Tibial nerve (tissue), 3 donors: ENCODE results near the gene NEURL4.

Experiments used
- POLR2A ChIP-seq, 2 donors: fragments of 450-650 bp; IDR thresholded peaks; one replicate each; pipeline ENCODE4 v1.6.1; 2017; ENCODE audit warnings: antibody characterized with exemption in 2 of 2, mild to moderate bottlenecking in 2 of 2, moderate library complexity in 2 of 2
- TF ChIP-seq, protein P1 (sequence below), 5 experiments: fragments of 200-600 bp in 3 of 5; fragments of 450-650 bp in 2 of 5; sonication (generic) in 3 of 5; IDR thresholded peaks; one replicate each; pipeline ENCODE4 v1.5.1; 2016 to 2019; ENCODE audit warnings: antibody characterized with exemption in 5 of 5, mild to moderate bottlenecking in 3 of 5, moderate library complexity in 2 of 5

- TF ChIP-seq, protein P1, sequence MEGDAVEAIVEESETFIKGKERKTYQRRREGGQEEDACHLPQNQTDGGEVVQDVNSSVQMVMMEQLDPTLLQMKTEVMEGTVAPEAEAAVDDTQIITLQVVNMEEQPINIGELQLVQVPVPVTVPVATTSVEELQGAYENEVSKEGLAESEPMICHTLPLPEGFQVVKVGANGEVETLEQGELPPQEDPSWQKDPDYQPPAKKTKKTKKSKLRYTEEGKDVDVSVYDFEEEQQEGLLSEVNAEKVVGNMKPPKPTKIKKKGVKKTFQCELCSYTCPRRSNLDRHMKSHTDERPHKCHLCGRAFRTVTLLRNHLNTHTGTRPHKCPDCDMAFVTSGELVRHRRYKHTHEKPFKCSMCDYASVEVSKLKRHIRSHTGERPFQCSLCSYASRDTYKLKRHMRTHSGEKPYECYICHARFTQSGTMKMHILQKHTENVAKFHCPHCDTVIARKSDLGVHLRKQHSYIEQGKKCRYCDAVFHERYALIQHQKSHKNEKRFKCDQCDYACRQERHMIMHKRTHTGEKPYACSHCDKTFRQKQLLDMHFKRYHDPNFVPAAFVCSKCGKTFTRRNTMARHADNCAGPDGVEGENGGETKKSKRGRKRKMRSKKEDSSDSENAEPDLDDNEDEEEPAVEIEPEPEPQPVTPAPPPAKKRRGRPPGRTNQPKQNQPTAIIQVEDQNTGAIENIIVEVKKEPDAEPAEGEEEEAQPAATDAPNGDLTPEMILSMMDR (IDR thresholded peaks at IDR 0.05), result no peak
- TF ChIP-seq POLR2A (IDR thresholded peaks at IDR 0.05), result no peak
Measured at GRCh38 chr17:7354262-7354843, 25.2 kb upstream of the NEURL4 start.
